T-helper 2 cell (primary cell): ENCODE measurements around the gene PCDH7.

Experiments
- DNase-seq, 5 experiments: peaks; one replicate each; pipeline versions ENCODE4 v3.0.0 to v3.0.0-alpha.2; 2012 to 2022

The PCDH7 gene

DNA sequence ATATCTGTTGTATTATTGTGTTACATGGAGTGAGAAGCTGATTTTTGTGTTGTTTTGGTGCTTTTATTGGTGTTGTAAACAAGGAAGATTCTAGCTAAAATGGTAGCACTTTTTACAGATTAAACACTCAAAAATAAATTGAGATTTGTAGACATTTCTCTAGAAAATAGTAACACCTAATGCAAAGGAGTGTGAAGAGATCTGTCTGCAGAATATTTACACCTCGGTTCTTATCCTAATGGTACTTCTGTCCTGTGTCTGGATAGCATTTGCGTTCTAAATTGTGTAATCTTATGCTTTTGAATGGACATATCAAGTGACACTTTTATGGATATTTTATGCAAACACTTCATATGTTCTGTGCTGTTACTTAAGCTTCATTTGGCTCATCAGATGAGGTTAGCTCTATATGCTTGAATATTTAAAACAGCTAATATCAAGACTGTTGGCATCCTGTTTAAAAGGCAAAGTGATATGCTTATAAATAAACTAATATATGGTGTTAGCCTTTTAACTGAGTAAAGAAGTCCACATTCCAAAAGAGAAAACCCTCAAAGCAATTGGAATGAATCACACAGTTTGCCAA is 6.0 kb downstream of the PCDH7 start:
- no peak for DNase-seq

DNA sequence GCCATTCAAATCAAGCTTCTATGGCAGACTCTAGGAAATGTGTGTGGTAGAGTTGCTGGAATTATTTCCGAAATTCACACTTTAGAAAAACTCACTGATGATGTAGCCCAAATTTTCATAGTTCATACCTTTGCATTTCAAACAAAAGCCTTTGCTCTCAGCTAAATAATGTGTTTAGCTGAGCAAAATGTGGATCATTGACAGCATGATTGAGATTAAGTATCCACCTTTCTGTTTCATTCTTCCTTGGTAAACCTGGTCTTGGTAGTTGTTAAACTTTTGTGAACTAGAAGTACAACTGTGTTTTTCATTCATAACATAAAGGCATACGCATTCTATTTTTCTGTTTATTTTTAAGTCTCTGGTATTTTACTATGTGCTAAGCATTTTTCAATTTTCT is 7.2 kb downstream of the PCDH7 start:
- DNase-seq, result no peak

DNA sequence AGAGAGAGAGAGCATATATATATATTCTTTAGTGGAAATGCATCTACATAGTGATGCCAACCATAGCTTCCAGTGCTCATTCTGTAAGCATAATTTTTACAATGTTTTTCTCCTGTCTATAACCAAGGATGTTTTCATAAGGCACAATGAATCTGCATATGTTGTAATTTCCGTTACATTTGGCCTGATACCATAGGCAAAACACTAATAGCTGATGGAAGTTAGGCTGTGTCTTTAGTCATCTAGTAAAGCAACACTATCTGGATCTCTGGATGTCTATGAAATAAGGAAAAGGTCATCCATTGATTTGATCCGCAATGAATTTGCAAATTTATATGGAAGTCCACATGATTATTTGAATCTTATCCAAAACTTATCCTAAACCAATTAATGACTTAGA is 8.1 kb downstream of the PCDH7 start:
- DNase-seq, result no peak

DNA sequence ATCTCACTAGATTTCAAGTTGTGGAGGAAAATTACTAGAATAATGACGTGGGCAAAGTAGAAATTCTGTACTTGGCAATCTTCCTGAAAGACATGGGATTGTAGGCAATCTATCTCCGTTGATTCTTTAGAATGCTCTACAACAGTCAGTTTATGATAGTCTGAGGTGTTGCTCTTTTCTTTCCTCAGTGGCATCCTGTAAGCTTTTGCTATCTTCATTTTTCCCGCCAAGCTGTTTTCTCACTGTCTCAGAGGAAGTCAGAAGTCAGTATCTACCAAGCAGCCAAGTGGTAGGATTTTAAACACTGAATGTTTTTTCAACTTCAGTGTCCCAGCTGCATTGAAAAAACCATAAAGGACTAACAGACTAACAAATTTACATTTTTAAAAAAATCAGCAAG is 23.7 kb downstream of the PCDH7 start:
- DNase-seq, result no peak

DNA sequence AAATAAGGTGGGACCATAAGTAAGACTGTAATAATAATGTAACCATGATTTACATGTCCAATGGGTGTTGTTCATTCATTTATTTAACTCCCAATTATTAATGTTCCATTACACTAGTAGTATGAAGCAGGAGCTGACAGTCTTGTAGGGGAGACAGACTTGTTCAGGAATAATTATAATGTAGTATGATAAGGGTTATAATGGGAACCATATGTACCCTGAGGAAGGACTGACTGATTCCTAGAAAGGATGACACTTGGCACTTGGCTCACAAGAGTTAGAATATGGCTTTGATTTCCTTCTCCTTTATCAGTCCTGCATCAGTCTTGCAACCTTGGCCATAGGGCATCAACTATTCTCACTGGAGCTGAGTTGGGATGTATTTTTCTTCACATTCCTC is 24.2 kb downstream of the PCDH7 start:
- DNase-seq, result no peak

DNA sequence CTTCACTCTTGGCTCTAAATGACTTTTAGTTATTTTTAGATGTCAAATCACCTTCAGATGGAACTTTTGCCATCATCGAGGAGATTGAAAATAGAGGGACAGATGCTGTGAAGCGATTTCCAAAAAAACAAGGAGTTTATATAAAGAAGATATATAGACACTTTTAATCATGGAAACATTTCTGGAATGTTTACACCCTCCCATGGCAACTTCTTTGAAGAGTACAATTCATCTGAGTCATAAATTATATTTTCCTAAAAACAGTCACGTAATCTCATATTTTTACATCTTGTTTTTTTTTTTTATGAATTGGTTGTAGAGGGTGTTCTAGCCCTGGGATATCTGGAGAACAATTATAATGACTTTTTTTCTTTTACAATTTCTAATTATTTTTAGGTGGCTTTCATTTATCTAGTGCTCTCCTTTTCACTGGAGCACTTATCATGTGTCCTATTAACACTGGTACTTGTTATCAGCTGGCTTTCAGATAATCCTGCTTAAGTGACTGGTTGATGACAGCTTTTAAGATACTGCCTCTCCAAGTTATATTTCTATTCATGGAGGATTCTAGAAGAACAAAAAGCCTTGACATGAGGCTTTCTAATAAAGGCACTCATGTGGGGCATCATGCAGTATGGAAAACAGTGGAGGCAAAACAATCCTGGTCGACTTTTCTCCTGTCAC is 24.9 kb downstream of the PCDH7 start:
- no peak for DNase-seq

DNA sequence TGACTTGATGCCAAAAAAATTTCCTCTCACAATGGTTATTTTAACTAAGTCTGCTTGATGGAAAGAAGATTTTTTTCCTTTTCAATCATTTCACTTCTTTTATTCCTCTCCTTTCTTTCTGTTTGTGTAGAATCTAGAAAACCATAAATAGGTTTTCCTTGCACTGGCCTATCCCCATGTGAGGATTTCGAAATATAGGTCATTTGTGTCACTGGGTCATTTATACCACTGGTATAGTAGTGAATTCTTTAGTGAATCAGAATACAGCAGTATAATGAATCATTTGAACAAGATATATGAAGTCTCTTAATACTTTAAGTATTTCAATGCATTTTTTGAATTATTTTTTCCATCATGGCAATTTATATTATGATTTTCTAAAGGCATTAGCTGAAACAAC is 26.6 kb downstream of the PCDH7 start:
- no peak for DNase-seq

DNA sequence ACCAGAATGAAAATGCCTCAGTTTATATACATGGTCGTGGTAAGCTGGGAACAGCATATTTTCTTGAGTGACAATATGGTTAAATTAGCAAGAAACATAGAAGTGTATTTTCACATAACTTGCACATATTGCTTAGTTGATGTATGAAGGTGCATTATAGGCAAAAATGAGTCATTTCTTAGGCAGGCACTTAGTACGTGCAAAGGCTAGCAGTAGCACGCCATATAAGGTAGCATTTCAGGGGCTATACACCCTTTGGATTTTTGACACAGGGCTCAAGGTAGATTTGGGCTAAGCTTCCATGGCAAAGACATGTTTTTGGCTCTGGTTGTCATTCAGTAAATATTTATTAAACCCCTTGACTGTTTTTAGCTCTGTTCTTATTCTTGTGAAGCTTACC is 33.1 kb downstream of the PCDH7 start:
- DNase-seq, result no peak

DNA sequence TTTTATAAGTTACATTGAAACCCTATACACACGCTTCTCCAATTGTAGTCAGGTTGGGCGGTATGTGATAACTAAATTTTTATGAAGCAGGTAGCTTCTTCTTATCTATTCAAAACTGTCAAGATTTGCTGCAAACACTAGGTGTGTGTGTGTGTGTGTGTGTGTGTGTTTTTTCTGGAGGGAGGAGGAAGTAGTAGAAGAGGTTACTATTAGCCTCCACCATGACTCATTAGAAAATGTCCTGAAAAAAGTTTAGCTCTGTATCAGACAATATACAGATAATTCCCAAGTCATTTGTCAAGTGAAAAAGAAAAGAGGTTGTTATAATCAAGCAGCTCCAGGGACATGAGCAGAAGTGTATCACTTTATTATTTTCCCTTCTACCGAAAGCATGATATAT is 33.9 kb downstream of the PCDH7 start:
- DNase-seq, result no peak

DNA sequence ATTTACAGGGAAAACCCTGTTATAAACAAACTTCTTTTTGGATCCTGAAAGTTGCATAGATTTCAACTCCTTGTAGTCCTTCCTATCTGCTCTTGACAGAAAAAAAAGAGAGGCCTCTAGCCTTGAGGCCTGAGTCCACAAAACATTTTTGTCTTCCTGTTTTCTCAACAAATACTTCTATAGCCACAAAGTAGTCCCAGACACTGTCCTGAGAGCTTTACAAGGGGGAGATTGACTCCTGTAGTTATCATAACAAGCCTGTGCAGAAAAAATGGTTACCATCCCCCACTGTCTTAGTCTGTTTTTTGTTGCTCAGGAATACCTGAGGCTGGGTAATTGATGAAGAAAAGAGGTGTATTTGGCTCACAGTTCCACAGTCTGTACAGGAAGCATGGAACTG is 35.2 kb downstream of the PCDH7 start:
- DNase-seq, result no peak

DNA sequence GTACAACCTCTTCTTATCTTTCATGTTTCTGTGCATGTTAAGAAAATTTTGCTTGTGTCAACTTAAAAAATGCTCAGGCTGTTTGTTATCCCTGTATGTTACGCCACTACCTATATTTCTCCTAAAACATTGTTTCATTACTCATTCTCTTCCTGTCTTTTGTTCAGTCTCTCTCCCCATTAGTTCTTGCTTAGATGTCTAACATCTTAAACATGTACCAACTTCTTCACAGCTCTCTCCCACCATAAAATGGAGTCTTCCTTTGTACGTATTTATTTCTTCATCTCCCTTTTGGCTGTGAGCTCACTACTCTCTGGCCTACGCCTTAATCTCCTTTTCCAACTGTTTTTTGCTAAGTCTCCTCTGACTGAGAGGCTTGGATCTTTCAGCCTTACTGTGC is 36.4 kb downstream of the PCDH7 start:
- DNase-seq, result no peak

DNA sequence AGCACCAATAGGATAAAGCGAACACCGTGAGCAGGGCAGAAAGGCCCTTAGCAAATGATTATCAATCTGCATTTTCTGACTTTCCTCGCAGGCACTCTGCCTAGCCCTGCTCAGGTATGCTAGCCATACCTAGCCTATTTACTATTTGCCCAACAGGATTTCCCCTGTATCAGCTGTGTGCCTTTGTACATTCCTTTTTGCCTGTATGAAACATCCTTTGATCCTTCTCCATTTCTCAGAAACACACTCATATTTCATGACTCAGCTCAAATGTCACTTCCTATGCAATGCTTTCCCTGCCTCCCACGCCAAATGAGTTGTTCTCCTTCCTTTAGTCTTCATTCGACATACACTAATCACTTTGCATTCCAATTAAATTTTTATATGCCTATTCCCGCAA is 37.2 kb downstream of the PCDH7 start:
- DNase-seq, result no peak

DNA sequence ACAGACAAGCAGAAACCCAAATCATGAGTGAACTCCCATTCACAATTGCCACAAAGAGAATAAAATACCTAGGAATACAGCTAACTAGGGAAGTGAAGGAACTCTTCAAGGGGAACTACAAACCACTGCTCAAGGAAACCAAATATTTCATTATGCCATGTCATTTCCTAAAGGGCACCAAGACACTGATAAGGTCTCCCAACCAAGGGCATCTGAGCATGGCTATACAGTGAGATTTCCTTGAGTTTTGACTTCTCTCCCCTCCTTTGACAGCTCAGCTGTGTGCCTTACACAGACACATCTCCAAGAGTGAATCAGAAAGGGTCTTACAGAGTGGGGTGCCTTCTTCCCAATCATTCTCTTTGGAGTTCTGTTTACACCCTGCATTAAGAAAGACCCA is 40.4 kb downstream of the PCDH7 start:
- no peak for DNase-seq

DNA sequence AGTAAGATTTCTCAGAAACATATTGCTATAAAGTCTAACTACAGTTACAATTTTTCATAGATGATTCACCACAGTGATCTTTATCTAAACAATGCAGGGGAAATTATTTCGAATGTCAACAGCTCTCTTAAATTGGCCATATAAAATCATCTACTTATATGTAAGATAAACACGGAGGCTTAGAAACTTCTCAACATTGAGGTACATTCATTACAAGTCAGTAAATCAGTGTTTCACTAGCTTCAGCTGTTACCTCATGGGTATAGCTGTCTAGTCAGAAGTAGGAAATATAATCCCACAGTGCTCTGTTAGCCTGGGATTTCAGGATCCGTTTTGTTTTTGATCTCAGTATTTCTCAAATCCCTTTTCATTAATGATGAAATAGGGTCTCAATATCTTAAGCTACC is 43.2 kb downstream of the PCDH7 start:
- DNase-seq, result no peak

DNA sequence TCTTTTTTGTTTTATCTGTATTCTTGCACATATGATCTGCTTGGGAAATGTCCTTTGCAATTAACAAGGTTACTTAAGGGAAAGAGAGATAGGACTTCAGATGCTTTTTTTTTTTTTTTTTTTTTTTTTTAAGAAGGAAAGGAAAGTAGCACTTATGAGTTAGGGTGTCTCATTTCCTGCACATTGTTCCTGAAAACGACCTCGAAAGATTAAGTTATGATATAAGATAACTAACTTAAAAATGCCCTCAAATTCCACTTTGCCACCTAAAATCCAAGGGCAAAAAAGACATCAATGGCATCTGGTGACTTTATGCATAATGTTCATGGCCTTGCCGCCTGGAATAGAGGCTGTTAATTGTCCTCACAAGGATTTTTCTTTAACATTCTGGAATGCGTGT is 44.9 kb downstream of the PCDH7 start:
- no peak for DNase-seq

DNA sequence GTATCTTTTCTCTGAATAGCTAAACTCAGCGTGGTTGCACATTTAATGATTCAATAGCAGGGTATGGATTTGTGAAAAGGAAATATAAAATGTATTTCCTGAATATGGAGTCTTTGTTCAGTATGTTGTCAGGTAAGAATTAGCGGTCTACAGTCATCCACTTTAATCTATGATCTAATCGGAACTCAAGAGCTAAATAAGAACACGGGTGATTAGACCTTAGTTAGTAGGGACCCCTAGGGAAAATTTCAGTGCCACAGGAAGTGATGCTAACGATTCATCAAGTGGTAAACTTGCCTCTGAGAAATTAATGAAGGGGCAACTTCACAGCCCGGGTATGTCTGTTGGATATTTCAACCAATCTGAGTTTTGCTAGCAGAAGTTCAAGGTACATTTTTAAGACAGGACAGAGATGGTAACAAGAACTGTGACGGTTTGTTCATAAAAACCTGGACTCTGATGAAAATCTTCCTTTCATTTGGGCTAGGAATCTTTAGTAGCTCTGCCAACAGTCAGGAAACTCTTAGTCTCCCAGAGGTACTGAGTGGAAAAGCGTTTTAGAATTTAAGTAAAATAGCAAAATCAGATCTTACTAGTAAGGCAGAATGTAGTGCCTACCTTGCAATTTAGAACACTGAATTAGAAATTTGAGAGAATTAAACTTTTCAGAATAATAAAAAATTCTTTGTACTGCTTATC is 47.1 kb downstream of the PCDH7 start:
- DNase-seq, result no peak

DNA sequence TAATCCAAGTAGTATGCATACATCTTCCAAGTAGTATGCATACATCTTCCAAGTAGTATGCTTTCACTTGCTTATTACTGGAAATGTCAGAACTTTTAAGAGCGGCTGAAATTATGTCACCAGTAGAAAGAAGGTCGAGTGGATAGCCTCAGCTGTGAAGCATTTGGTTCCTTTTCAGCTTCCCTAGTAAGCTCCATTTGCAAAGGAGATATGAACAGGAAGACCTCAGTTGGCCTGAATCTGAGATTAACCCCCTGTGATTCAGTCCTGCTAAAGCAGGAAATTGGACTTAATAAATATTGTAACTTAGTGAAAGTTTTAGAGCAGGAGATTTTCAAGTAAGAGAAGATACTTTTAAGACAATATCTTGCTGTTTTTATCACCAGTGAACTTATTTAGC is 48.1 kb downstream of the PCDH7 start:
- DNase-seq, result no peak

DNA sequence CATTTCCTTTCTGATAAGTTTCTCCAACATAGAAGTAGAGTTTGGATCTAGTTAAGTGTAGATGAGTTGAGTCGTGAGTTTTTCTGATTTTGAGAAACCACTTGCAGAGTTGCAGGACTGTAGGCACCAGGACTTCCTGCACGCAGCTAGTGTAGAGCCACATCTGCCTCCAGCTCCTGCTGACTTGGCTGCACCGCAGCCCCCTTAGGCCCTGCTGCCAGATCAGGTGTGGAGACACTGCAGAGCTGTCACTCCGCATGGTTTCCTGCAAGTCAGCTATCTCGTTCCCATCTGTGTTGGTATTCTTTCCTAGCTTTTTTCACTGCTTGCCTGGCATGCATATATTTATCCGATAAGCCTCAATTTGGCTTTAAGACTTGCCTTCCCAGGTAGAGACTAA is 48.9 kb downstream of the PCDH7 start:
- no peak for DNase-seq

DNA sequence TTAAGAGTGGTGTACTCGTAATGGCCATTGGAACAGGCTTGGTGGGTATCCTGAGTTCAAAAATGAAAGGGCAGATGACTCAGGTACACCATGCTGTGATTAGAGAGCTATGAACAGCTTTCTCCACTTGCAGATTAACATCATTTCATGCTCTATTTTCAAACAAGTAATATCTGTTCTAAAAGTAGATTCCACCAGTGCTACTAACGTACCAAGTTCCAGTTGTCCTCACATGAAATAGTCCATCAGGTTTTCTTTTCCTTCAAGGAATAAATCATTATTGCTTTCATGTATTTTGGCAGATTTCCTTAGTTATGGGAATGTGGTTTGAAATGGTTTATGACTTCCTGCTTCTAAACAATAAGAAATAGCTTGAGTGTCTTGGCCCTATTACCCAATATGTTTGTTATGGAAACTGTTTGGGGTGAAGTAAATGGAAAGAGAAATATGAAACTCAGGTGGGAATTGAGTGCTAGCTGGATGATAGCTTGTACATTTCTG is 49.9 kb downstream of the PCDH7 start:
- DNase-seq, result no peak

DNA sequence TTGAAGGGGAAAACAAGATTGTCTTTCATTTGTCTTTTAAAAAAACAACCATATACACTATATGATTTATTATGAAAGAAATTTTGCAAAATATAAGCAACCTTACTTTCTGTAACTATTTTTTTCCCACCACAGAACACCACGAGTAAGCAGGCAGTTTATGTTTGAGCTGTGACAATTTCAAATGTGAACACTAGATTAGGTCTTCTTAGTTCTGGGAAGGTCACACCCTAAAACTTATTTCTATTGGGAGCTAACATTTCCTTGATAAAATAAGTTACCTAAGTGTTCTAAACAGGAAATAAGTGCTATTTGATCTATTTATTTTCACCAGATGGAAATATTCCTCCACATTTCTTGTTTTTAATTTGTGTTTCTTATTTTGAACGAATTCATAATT is 50.6 kb downstream of the PCDH7 start:
- DNase-seq, result no peak

DNA sequence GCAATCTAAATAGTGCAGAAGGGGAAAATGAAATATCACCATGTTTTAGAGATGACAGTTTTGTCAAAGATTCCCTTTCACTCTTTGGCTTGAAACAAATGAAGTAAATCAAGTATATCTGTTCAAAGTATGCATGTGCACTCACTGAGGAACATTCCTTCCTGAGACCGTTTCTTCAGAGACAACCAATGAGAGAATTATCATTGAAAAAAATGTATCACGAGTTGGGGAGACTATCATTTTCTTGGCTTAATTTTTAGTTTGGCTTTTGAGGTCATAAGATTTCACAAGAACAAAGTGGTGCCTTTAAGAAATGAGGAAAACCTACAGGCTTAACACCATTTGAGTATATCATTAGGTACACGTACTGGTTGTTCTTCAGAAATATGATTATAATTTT is 56.3 kb downstream of the PCDH7 start:
- no peak for DNase-seq

DNA sequence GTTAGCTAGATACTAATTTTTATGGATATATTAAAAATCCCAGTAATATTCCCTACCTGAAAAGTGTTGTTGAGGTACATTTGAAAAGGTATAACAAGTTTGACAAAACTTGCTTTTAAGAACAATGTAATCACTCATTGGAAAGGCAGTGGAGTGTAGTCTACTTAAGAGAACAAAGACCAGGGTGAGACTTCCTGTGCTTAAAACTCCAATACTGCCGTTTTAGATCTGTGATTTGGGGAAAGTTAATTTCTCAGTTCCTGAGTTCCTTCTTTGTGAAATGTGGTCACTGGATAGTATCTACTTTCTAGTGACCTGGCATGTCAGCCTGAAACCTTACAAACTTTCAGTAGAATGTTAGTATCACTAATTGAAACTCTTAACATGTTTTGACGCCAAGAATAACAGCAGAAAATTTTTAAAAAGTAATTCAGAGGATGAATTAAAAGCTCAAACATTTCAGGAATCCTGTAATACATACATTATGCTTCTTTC is 56.8 kb downstream of the PCDH7 start:
- no peak for DNase-seq
